Measurements from ENCODE around the gene ASTN2.

Gene ASTN2

GRCh38 chr9:116569111-116569510 lies 845.7 kb downstream of the ASTN2 start:
- Histone ChIP-seq H4K20me1 (ENCODE audit: insufficient read depth, low read length) (no peaks in the 10 kb centered on the region), H3K4me3 (ENCODE audit: low read depth, low read length, poor library complexity, severe bottlenecking) (no peak overlapping the region), H3K9ac (ENCODE audit: low read length) (no peak overlapping the region), H3K79me2 (ENCODE audit: insufficient read depth, low read length) (no peaks in the 10 kb centered on the region), H3K27ac (ENCODE audit: low read depth, low read length, poor library complexity, severe bottlenecking) (no peak overlapping the region), H3K27me3 (ENCODE audit: insufficient read depth, low read length) (no peaks in the 10 kb centered on the region), H3K4me1 (ENCODE audit: insufficient read depth, low read length, severe bottlenecking) (no peaks in the 10 kb centered on the region), H3F3A (ENCODE audit: insufficient read depth, low read length) (no peaks in the 10 kb centered on the region), H3K4me2 (ENCODE audit: low read length) (no peak overlapping the region), H2AFZ (ENCODE audit: low read length) (no peak overlapping the region), H3K36me3 (ENCODE audit: insufficient read depth, low read length) (no peaks in the 10 kb centered on the region), H3K9me3 (ENCODE audit: low read length) (no peaks in the 10 kb centered on the region), H3K9me2 (ENCODE audit: low read depth, low read length) (no peaks in the 10 kb centered on the region)
- no peak for TF ChIP-seq EZH2 (IDR thresholded peaks at IDR 0.05; ENCODE audit: borderline replicate concordance, low read length)
- TF ChIP-seq CTCF (IDR thresholded peaks at IDR 0.05; ENCODE audit: low read length), result no peak

GRCh38 chr9:116566677-116567488 lies 848.0 kb downstream of the ASTN2 start:
- Histone ChIP-seq H3K4me2 (ENCODE audit: low read length) (no peak overlapping the region), H3K4me3 (ENCODE audit: low read depth, low read length, poor library complexity, severe bottlenecking) (no peak overlapping the region), H3K27ac (ENCODE audit: low read depth, low read length, poor library complexity, severe bottlenecking) (no peak overlapping the region), H3K9me3 (ENCODE audit: low read length) (no peaks in the 10 kb centered on the region), H4K20me1 (ENCODE audit: insufficient read depth, low read length) (no peaks in the 10 kb centered on the region), H3K79me2 (ENCODE audit: insufficient read depth, low read length) (no peaks in the 10 kb centered on the region), H3K9me2 (ENCODE audit: low read depth, low read length) (no peaks in the 10 kb centered on the region), H3K36me3 (ENCODE audit: insufficient read depth, low read length) (no peaks in the 10 kb centered on the region), H3K4me1 (ENCODE audit: insufficient read depth, low read length, severe bottlenecking) (no peaks in the 10 kb centered on the region), H3K9ac (ENCODE audit: low read length) (no peak overlapping the region), H3K27me3 (ENCODE audit: insufficient read depth, low read length) (no peaks in the 10 kb centered on the region), H3F3A (ENCODE audit: insufficient read depth, low read length) (no peaks in the 10 kb centered on the region), H2AFZ (ENCODE audit: low read length) (no peak overlapping the region)
- no peak for TF ChIP-seq EZH2 (IDR thresholded peaks at IDR 0.05; ENCODE audit: borderline replicate concordance, low read length)
- no peak for TF ChIP-seq CTCF (IDR thresholded peaks at IDR 0.05; ENCODE audit: low read length)

GRCh38 chr9:116565986-116566385 lies 848.9 kb downstream of the ASTN2 start:
- TF ChIP-seq CTCF (IDR thresholded peaks at IDR 0.05; ENCODE audit: low read length) (no peak), EZH2 (IDR thresholded peaks at IDR 0.05; ENCODE audit: borderline replicate concordance, low read length) (no peak)
- no peak overlapping the region for H3K4me2 ChIP-seq (ENCODE audit: low read length)
- H4K20me1 ChIP-seq (ENCODE audit: insufficient read depth, low read length), result no peaks in the 10 kb centered on the region
- H3K79me2 ChIP-seq (ENCODE audit: insufficient read depth, low read length), result no peaks in the 10 kb centered on the region
- H3K4me1 ChIP-seq (ENCODE audit: insufficient read depth, low read length, severe bottlenecking), result no peaks in the 10 kb centered on the region
- H3K27me3 ChIP-seq (ENCODE audit: insufficient read depth, low read length), result no peaks in the 10 kb centered on the region
- no peak overlapping the region for H3K9ac ChIP-seq (ENCODE audit: low read length)
- no peaks in the 10 kb centered on the region for H3F3A ChIP-seq (ENCODE audit: insufficient read depth, low read length)
- no peaks in the 10 kb centered on the region for H3K9me3 ChIP-seq (ENCODE audit: low read length)
- no peak overlapping the region for H2AFZ ChIP-seq (ENCODE audit: low read length)
- no peak overlapping the region for H3K27ac ChIP-seq (ENCODE audit: low read depth, low read length, poor library complexity, severe bottlenecking)
- H3K9me2 ChIP-seq (ENCODE audit: low read depth, low read length), result no peaks in the 10 kb centered on the region
- H3K4me3 ChIP-seq (ENCODE audit: low read depth, low read length, poor library complexity, severe bottlenecking), result no peak overlapping the region
- no peaks in the 10 kb centered on the region for H3K36me3 ChIP-seq (ENCODE audit: insufficient read depth, low read length)

Measured in OCI-LY1 (cell line).